CMK (cell line): ENCODE data around the gene MED15.
"Not testable (repeated sequence)": the region's sequence is repeated elsewhere in the genome, so short reads cannot be mapped to it uniquely, and the experiment has no call there.

Experiments
- DNase-seq: peaks from one replicate; pipeline ENCODE4 v3.0.0-alpha.2; 2010; ENCODE audit warnings: low read depth

The MED15 gene

GRCh38 chr22:20484948-20485683 lies 22.3 kb upstream of the MED15 start:
- no peak for DNase-seq

- no peak for DNase-seq
Observed at GRCh38 chr22:20486229-20486628, 21.2 kb upstream of the MED15 start.

GRCh38 chr22:20487715-20488114 lies 19.7 kb upstream of the MED15 start:
- DNase-seq: no peak

GRCh38 chr22:20488946-20489345 lies 18.5 kb upstream of the MED15 start:
- no peak for DNase-seq

GRCh38 chr22:20490183-20490940 lies 17.0 kb upstream of the MED15 start:
- no peak for DNase-seq

GRCh38 chr22:20490941-20491307 lies 16.5 kb upstream of the MED15 start:
- no peak for DNase-seq

- DNase-seq: no peak
Observed at GRCh38 chr22:20491346-20491745, 16.1 kb upstream of the MED15 start.

- no peak for DNase-seq
Observed at GRCh38 chr22:20494978-20495860, 12.2 kb upstream of the MED15 start, which contains the start of gene KLHL22. TSS of gene KLHL22 (minus strand) at chr22:20495795. CDS start at chr22:20489211, 6,584 bp downstream.

GRCh38 chr22:20495861-20496681 lies 11.3 kb upstream of the MED15 start:
- DNase-seq: peak; percentile 74

- no peak for DNase-seq
Observed at GRCh38 chr22:20497426-20497825, 10.0 kb upstream of the MED15 start.

GRCh38 chr22:20498913-20499312 lies 8.5 kb upstream of the MED15 start:
- DNase-seq: no peak

GRCh38 chr22:20499769-20500168 lies 7.6 kb upstream of the MED15 start:
- no peak for DNase-seq

GRCh38 chr22:20503816-20504215 lies 3.6 kb upstream of the MED15 start:
- DNase-seq: no peak

- DNase-seq: not testable (repeated sequence)
Observed at GRCh38 chr22:20504293-20504922, 3.0 kb upstream of the MED15 start.

GRCh38 chr22:20506543-20507252 lies 712 bp upstream of the MED15 start:
- DNase-seq: no peak

GRCh38 chr22:20508067-20508755 lies 801 bp downstream of the MED15 start:
- peak; percentile 32 for DNase-seq

- DNase-seq: no peak
Observed at GRCh38 chr22:20508815-20509271, 1.4 kb downstream of the MED15 start.

GRCh38 chr22:20509344-20510047 lies 2.1 kb downstream of the MED15 start:
- peak; percentile 54 for DNase-seq
